Dendritic cell treated with granulocyte-macrophage colony-stimulating factor and Interleukin-4, amounts not matched to agents 40 ng/mL and 50 ng/mL, for 4 days (primary cell): ENCODE results near the gene OR5D16.
"Not testable (repeated sequence)": the region's sequence is repeated elsewhere in the genome, so short reads cannot be mapped to it uniquely, and the experiment has no call there.

ENCODE experiments used
- H3K27ac Mint-ChIP-seq: one replicate; pipeline ENCODE4 v1.8.0; 2022; ENCODE audit warnings: mild to moderate bottlenecking, mixed read lengths
- H3K27me3 Mint-ChIP-seq: one replicate; pipeline ENCODE4 v1.8.0; 2022; ENCODE audit warnings: mild to moderate bottlenecking, mixed read lengths
- H3K36me3 Mint-ChIP-seq: one replicate; pipeline ENCODE4 v1.8.0; 2022; ENCODE audit warnings: low read depth, mixed read lengths
- H3K4me1 Mint-ChIP-seq: one replicate; pipeline ENCODE4 v1.8.0; 2022; ENCODE audit warnings: low read depth, mixed read lengths
- H3K4me3 Mint-ChIP-seq: one replicate; pipeline ENCODE4 v1.8.0; 2022; ENCODE audit warnings: mild to moderate bottlenecking, moderate library complexity, mixed read lengths
- H3K9me3 Mint-ChIP-seq: one replicate; pipeline ENCODE4 v1.8.0; 2022; ENCODE audit warnings: mixed read lengths
- intact Hi-C: fragments of 100-400 bp; cut with micrococcal nuclease; formaldehyde crosslinking; loops from one replicate; pipeline ENCODE4 v1.15.0; 2022

Gene OR5D16

GRCh38 chr11:55838452-55838851 lies at the start of gene OR5D16:
Gene OR5D16 (plus strand): TSS chr11:55838752. CDS start chr11:55838752, 0 bp downstream.
- no peaks in the 10 kb centered on the region for H3K36me3 Mint-ChIP-seq
- H3K9me3 Mint-ChIP-seq: peaks cover 37% of the 10 kb centered on the region
- H3K27ac Mint-ChIP-seq: no peak within 1 kb of the TSS
- H3K4me3 Mint-ChIP-seq: no peak within 1 kb of the TSS
- intact Hi-C loops: no loop called here
- H3K27me3 Mint-ChIP-seq: no peaks in the 10 kb centered on the region
- H3K4me1 Mint-ChIP-seq: no peaks in the 10 kb centered on the region

- Mint-ChIP-seq H3K27ac (no peak overlapping the region), H3K9me3 (peaks cover 26% of the 10 kb centered on the region), H3K36me3 (no peaks in the 10 kb centered on the region), H3K4me3 (no peak overlapping the region), H3K27me3 (no peaks in the 10 kb centered on the region), H3K4me1 (no peaks in the 10 kb centered on the region)
- intact Hi-C loops: no loop called here
Observed at GRCh38 chr11:55791606-55792005, 46.9 kb upstream of the OR5D16 start.

GRCh38 chr11:55793321-55793720 lies 45.2 kb upstream of the OR5D16 start:
- Mint-ChIP-seq H3K36me3 (no peaks in the 10 kb centered on the region), H3K27me3 (no peaks in the 10 kb centered on the region), H3K4me3 (no peak overlapping the region), H3K9me3 (peaks cover 13% of the 10 kb centered on the region), H3K27ac (no peak overlapping the region), H3K4me1 (no peaks in the 10 kb centered on the region)
- intact Hi-C loops: no loop called here

- Mint-ChIP-seq H3K27me3 (no peaks in the 10 kb centered on the region), H3K9me3 (peaks cover 29% of the 10 kb centered on the region), H3K27ac (no peak within 1 kb of the TSS), H3K4me3 (no peak within 1 kb of the TSS), H3K36me3 (no peaks in the 10 kb centered on the region), H3K4me1 (no peaks in the 10 kb centered on the region)
- intact Hi-C loops: no loop called here
Observed at GRCh38 chr11:55795256-55795655, 43.3 kb upstream of the OR5D16 start, which contains the start of gene OR5D14. Gene OR5D14 (plus strand): TSS chr11:55795556. CDS start chr11:55795556, 0 bp downstream.

GRCh38 chr11:55806248-55806647 lies 32.3 kb upstream of the OR5D16 start:
- Mint-ChIP-seq H3K27me3 (no peaks in the 10 kb centered on the region), H3K4me1 (no peaks in the 10 kb centered on the region), H3K27ac (no peak overlapping the region), H3K9me3 (peaks cover 40% of the 10 kb centered on the region), H3K4me3 (no peak overlapping the region), H3K36me3 (no peaks in the 10 kb centered on the region)
- intact Hi-C loops: no loop called here

GRCh38 chr11:55811067-55811466 lies 27.5 kb upstream of the OR5D16 start, which contains the start of gene OR5L1:
Gene OR5L1 (plus strand): TSS chr11:55811367. CDS start chr11:55811467, 100 bp downstream.
- Mint-ChIP-seq H3K27me3 (no peaks in the 10 kb centered on the region), H3K27ac (no peak within 1 kb of the TSS), H3K9me3 (peaks cover 44% of the 10 kb centered on the region), H3K4me3 (no peak within 1 kb of the TSS), H3K36me3 (no peaks in the 10 kb centered on the region), H3K4me1 (no peaks in the 10 kb centered on the region)
- intact Hi-C loops: no loop called here

GRCh38 chr11:55819330-55819729 lies 19.2 kb upstream of the OR5D16 start, which contains the start of gene OR5D18:
Gene OR5D18 (plus strand): TSS chr11:55819630. CDS start chr11:55819630, 0 bp downstream.
- H3K9me3 Mint-ChIP-seq: peaks cover 35% of the 10 kb centered on the region
- no peaks in the 10 kb centered on the region for H3K27me3 Mint-ChIP-seq
- no peaks in the 10 kb centered on the region for H3K4me1 Mint-ChIP-seq
- H3K27ac Mint-ChIP-seq: no peak within 1 kb of the TSS
- intact Hi-C loops: no loop called here
- H3K36me3 Mint-ChIP-seq: no peaks in the 10 kb centered on the region
- H3K4me3 Mint-ChIP-seq: no peak within 1 kb of the TSS

- intact Hi-C loops: no loop called here
- Mint-ChIP-seq H3K4me3 (no peak within 1 kb of the TSS), H3K36me3 (no peaks in the 10 kb centered on the region), H3K27ac (no peak within 1 kb of the TSS), H3K4me1 (no peaks in the 10 kb centered on the region), H3K27me3 (no peaks in the 10 kb centered on the region), H3K9me3 (peaks cover 5% of the 10 kb centered on the region)
Observed at GRCh38 chr11:55826919-55827318, 11.6 kb upstream of the OR5D16 start, which contains the start of gene OR5L2. Gene OR5L2 (plus strand): TSS chr11:55827219. CDS start chr11:55827219, 0 bp downstream.

- no peaks in the 10 kb centered on the region for H3K27me3 Mint-ChIP-seq
- no peak overlapping the region for H3K4me3 Mint-ChIP-seq
- intact Hi-C loops: no loop called here
- peaks cover 20% of the 10 kb centered on the region for H3K9me3 Mint-ChIP-seq
- H3K4me1 Mint-ChIP-seq: no peaks in the 10 kb centered on the region
- H3K36me3 Mint-ChIP-seq: no peaks in the 10 kb centered on the region
- H3K27ac Mint-ChIP-seq: no peak overlapping the region
Observed at GRCh38 chr11:55847453-55847852, 8.9 kb downstream of the OR5D16 start.

GRCh38 chr11:55849037-55849436 lies 10.5 kb downstream of the OR5D16 start:
- Mint-ChIP-seq H3K27me3 (no peaks in the 10 kb centered on the region), H3K4me1 (no peaks in the 10 kb centered on the region), H3K36me3 (no peaks in the 10 kb centered on the region), H3K9me3 (peaks cover 20% of the 10 kb centered on the region), H3K27ac (no peak overlapping the region), H3K4me3 (no peak overlapping the region)
- intact Hi-C loops: no loop called here

GRCh38 chr11:55852141-55852540 lies 13.6 kb downstream of the OR5D16 start:
- Mint-ChIP-seq H3K4me1 (no peaks in the 10 kb centered on the region), H3K27ac (no peak overlapping the region), H3K27me3 (no peaks in the 10 kb centered on the region), H3K4me3 (no peak overlapping the region), H3K9me3 (peaks cover 12% of the 10 kb centered on the region), H3K36me3 (no peaks in the 10 kb centered on the region)
- intact Hi-C loops: no loop called here

GRCh38 chr11:55854704-55855103 lies 16.2 kb downstream of the OR5D16 start:
- Mint-ChIP-seq H3K4me1 (no peaks in the 10 kb centered on the region), H3K9me3 (peaks cover 12% of the 10 kb centered on the region), H3K27ac (no peak overlapping the region), H3K36me3 (no peaks in the 10 kb centered on the region), H3K4me3 (no peak overlapping the region), H3K27me3 (no peaks in the 10 kb centered on the region)
- intact Hi-C loops: no loop called here

- H3K27me3 Mint-ChIP-seq, H3K4me3 Mint-ChIP-seq, intact Hi-C loops, H3K4me1 Mint-ChIP-seq, H3K36me3 Mint-ChIP-seq, H3K27ac Mint-ChIP-seq: not testable (repeated sequence)
- H3K9me3 Mint-ChIP-seq: peaks cover 39% of the 10 kb centered on the region
Observed at GRCh38 chr11:55867354-55867753, 28.8 kb downstream of the OR5D16 start.

- intact Hi-C loops, H3K27ac Mint-ChIP-seq, H3K4me1 Mint-ChIP-seq, H3K27me3 Mint-ChIP-seq, H3K36me3 Mint-ChIP-seq, H3K4me3 Mint-ChIP-seq: not testable (repeated sequence)
- H3K9me3 Mint-ChIP-seq: peaks cover 55% of the 10 kb centered on the region
Observed at GRCh38 chr11:55872731-55873130, 34.2 kb downstream of the OR5D16 start.

GRCh38 chr11:55873146-55873545 lies 34.6 kb downstream of the OR5D16 start:
- H3K27me3 Mint-ChIP-seq, intact Hi-C loops, H3K27ac Mint-ChIP-seq, H3K4me3 Mint-ChIP-seq, H3K4me1 Mint-ChIP-seq, H3K36me3 Mint-ChIP-seq: not testable (repeated sequence)
- peaks cover 51% of the 10 kb centered on the region for H3K9me3 Mint-ChIP-seq
